ENCODE data around the gene SGO2. TPM values are rescaled to one million over a fixed set of nuclear protein-coding genes. Genes with fewer than 3 reads are reported as not detected.
A peak's percentile ranks its signal among the peaks of the same experiment; 100 is the strongest.

Gene SGO2
- polyA plus RNA-seq (ENCODE audit: insufficient read depth in 1 of 5, insufficient read length in 5 of 5, low replicate concordance in 1 of 5): 10 to 100 TPM in 4 of 5 donors, 1 to 10 TPM in 1; 8.6 to 34.8 (median 16.8) TPM
- long read RNA-seq, donor 1, partial matches to known transcripts: 0 of 1 reads
- long read RNA-seq, donor 1, other reads (novel, unspliced or antisense): 0 of 1 reads
- long read RNA-seq, donor 2, full-length matches to known transcripts: 1 of 1 reads
- long read RNA-seq, donor 2, partial matches to known transcripts: 0 of 1 reads
- long read RNA-seq, donor 2, other reads (novel, unspliced or antisense): 0 of 1 reads
- long read RNA-seq, donor 3: 0 reads
- long read RNA-seq, donor 4, partial matches to known transcripts: 8 of 8 reads
- long read RNA-seq, donor 4, other reads (novel, unspliced or antisense): 0 of 8 reads
- long read RNA-seq, donor 5, full-length matches to known transcripts: 1 of 58 reads
- long read RNA-seq, donor 5, partial matches to known transcripts: 57 of 58 reads
- long read RNA-seq, donor 5, other reads (novel, unspliced or antisense): 0 of 58 reads
- long read RNA-seq, donor 6, partial matches to known transcripts: 23 of 23 reads
- long read RNA-seq, donor 6, other reads (novel, unspliced or antisense): 0 of 23 reads
- long read RNA-seq, donor 7, full-length matches to known transcripts: 1 of 1 reads
- long read RNA-seq, donor 7, partial matches to known transcripts: 0 of 1 reads
- long read RNA-seq, donor 7, other reads (novel, unspliced or antisense): 0 of 1 reads
- long read RNA-seq, donor 8, partial matches to known transcripts: 7 of 7 reads
- long read RNA-seq, donor 8, other reads (novel, unspliced or antisense): 0 of 7 reads

DNA sequence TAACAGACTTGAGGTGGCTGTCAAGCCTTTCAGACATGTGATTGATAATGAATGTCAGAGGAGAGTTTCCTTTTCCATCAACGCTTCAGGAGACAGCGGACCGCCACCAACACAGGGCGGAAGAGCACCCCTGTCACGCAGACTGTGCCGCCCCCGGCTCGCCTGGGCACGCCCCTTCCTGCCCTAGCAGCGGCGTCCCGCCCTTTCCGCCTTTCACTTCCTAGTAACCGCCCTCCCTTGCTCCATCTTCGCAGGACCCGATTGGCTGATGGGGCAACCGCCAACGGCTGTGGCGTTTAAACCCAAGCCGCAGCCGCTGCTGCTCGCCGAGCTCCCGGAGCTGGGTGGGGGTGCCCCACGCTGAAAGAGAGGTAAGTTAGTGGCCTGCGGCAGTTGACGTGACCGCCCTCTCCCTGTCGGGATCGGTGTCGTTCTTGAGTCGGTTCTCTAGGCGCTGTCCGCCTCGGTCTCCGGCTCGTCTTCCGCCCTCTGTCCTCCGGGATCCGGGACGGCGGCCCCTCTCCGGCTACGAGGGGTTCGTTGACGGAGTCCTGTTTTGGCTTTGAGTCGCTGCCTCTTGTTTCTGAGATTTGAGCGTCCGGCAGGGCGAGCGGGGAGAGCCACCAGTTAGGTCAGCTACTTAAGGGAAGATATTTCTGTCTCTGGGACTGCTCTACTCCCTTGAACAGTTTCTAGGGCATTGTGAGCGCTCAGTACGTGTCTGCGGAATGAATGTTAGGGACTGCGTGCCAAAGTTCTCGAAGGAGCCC is at the start of gene SGO2:
SGO2 (plus strand) TSS at position 326 of the 770 bp plus-strand sequence. CDS start 6,769 bp downstream, outside the sequence.
- peak; percentile 89 to 92 for DNase-seq

GRCh38 chr2:200476836-200477235 is 49.2 kb upstream of the SGO2 start:
- DNase-seq: no peak

- DNase-seq: no peak
Observed at GRCh38 chr2:200477667-200478131, 48.3 kb upstream of the SGO2 start.

- no peak for DNase-seq
Observed at GRCh38 chr2:200479692-200480265, 46.2 kb upstream of the SGO2 start.

DNA sequence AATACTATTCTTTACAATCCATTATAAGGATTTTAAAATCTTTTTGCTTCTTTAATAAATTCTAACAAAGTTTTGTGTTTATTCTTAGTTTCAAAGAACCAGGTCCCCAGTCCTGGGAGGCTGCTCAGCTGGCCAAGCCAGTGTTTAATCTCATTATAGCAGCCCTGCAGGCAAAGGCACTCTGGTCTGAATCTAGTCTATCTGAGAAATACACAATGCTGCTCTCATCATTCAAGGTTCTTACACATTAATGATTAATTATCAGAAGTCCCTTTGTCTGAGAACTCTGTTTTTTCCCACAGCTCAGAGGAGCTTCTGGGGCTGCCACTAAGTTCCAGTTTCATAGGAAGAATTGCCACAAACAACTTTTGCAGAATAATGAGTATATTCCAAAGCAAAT is 43.8 kb upstream of the SGO2 start:
- DNase-seq: no peak

GRCh38 chr2:200483729-200484198 is 42.2 kb upstream of the SGO2 start:
- no peak for DNase-seq

- no peak for DNase-seq
Observed at GRCh38 chr2:200484934-200485333, 41.1 kb upstream of the SGO2 start.

GRCh38 chr2:200486529-200486928 is 39.5 kb upstream of the SGO2 start:
- no peak for DNase-seq

DNA sequence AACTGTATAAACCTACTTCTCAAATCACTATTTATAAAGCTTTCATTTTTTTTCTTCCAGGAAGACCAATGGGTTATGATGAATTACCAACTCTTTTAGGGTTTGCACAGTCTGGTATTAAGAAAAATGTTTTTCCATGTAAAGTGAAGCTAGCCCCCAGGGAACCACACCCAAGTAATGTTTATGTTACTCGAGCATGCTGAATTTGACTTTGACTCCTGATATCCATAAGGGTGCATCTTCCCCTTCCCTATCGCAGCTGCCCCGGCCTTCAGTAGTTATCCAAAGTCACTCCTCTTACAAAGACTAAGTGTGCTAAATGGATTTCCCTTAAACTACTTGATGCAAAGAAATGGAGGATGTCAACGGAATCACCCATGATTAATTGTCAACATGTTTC is 37.8 kb upstream of the SGO2 start:
- no peak for DNase-seq

GRCh38 chr2:200490001-200490400 is 36.0 kb upstream of the SGO2 start:
- no peak for DNase-seq

GRCh38 chr2:200492656-200493055 is 33.4 kb upstream of the SGO2 start:
- no peak for DNase-seq

GRCh38 chr2:200494048-200494447 is 32.0 kb upstream of the SGO2 start:
- DNase-seq: no peak

GRCh38 chr2:200496696-200497095 is 29.3 kb upstream of the SGO2 start:
- no peak for DNase-seq

GRCh38 chr2:200498402-200499162 is 27.4 kb upstream of the SGO2 start:
- no peak for DNase-seq

DNA sequence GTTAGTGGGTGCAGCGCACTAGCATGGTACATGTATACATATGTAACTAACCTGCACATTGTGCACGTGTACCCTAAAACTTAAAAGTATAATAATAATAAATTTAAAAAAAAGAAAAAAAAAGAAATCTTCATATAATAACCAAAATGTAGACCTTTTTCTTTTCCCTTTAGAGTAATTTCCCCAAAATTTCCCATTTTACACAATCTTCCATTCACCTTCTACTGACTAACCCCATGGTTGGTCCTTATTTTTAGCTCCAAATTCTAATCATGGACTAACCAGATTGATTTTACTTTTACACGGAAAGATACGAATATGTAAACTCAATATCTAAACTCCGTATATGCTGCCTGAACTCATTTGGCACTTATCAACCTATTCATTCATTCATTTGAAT is 23.8 kb upstream of the SGO2 start:
- no peak for DNase-seq

DNA sequence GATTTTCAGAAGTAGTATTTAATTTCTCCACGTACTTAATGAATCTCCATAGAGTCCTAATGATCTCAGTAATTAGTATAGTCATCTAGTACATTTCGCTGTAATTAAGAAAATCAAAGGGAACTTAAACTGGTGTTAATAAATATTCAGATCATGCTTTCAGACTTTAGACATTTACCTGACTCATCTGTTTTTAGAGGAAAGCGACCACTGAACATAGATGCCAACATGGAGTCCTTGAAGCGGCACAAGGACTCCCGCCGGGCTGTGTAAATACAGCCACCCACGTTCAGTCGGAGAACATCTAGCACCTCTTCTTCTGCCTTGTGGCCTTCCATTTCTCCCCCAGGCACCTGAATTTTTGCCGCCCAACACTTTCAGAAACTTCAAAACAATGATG is 19.3 kb upstream of the SGO2 start:
- no peak for DNase-seq

- no peak for DNase-seq
Observed at GRCh38 chr2:200507179-200507578, 18.8 kb upstream of the SGO2 start.

DNA sequence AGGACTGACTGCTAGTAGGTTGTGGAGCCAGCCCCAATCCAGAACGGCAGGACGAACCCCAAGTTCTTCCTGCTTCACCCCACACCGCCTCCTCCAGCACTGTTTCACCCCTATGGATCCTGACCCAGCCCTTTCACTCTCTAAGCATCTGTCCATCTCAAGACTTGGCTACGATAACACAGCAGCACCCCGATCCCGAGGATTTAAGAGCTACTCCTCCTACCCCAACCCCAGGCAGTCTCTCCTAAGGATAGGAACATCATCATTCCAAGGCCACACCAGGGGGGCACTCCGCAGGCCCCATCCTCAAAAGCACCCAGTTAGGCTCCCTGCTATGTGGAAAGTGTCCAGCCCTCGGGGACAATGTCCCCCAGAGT is 16.8 kb upstream of the SGO2 start:
- peak in 1 of 2 donors; percentile 7 for DNase-seq

- peak; percentile 87 for DNase-seq
Observed at GRCh38 chr2:200509612-200510433, 16.2 kb upstream of the SGO2 start, which contains the start of gene KCTD18. TSS of gene KCTD18 (minus strand) at chr2:200510068. CDS start at chr2:200507016, 3,052 bp downstream.

- DNase-seq: no peak
Observed at GRCh38 chr2:200515155-200515554, 10.9 kb upstream of the SGO2 start.

All from right lung (tissue), 10 donors.